HFF-Myc (cell line): ENCODE data around the gene RAB41.

Source experiments
- DNase-seq: peaks from one replicate; pipeline ENCODE4 v3.0.0-alpha.2; 2011; ENCODE audit warnings: low read depth; ENCODE audit errors: extremely low read depth
- H3K4me3 ChIP-seq: replicated peaks from 2 replicates; pipeline ENCODE4 v1.5.1; 2011; ENCODE audit warnings: low read depth, mild to moderate bottlenecking, control low read depth, low read length
- CTCF ChIP-seq: IDR thresholded peaks from 2 replicates; pipeline ENCODE4 v1.5.1; 2012; ENCODE audit warnings: mild to moderate bottlenecking, low read depth, low read length, control low read depth; ENCODE audit errors: missing control alignments

RAB41 gene

DNA sequence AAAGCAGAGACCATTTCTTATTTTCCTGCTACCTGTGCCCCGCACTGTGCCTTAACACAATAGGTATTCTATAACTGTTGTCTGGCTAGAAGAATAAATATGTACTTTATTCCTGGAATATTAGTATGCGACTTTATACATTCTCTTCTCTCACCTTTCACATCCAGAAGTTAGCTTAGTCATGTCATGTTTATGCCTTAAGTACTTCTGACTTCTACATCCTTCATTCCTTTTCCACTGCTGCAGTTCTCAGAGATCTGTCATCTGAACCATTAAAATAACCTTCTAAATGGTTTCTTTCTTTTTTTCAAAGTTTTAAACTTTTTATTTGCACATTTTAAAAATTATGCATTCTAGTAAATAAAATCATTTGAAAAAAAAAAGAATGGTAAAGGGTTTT is 42.4 kb downstream of the RAB41 start:
- no peak overlapping the region for H3K4me3 ChIP-seq
- TF ChIP-seq CTCF, result no peak
- DNase-seq, result no peak

- no peak overlapping the region for H3K4me3 ChIP-seq
- no peak for DNase-seq
- no peak for TF ChIP-seq CTCF
These were observed 49.2 kb downstream of the RAB41 start for GRCh38 chrX:70331161-70331560.

DNA sequence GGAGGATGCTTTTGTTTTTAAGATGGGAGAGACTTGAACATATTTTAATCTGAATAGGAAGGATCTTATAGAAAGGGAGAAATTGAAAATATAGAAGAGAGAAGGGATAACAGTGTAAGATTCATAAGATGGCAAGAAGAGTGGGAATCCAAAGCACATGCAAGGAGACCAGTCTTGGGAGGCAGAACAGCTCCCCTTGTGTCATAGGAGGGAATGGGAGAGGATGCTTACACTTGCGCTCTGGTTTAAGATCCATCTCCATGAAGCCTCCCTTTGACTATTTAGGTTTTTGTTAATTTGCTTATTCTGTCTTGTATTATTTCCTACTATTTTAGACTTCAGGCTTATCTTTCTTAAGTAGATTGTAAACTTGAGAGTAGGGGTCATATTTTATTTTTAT is 50.6 kb downstream of the RAB41 start:
- peak; percentile 14 for TF ChIP-seq CTCF

More for the DNA sequence above, 50.6 kb downstream of the RAB41 start:
- DNase-seq, result no peak
- no peak overlapping the region for H3K4me3 ChIP-seq
